Measurements from ENCODE around the gene RTN4R. TPM values are rescaled to one million over a fixed set of nuclear protein-coding genes. Genes with fewer than 3 reads are reported as not detected.

Gene RTN4R
- total RNA-seq, 1 donor: under 0.01 TPM

DNA sequence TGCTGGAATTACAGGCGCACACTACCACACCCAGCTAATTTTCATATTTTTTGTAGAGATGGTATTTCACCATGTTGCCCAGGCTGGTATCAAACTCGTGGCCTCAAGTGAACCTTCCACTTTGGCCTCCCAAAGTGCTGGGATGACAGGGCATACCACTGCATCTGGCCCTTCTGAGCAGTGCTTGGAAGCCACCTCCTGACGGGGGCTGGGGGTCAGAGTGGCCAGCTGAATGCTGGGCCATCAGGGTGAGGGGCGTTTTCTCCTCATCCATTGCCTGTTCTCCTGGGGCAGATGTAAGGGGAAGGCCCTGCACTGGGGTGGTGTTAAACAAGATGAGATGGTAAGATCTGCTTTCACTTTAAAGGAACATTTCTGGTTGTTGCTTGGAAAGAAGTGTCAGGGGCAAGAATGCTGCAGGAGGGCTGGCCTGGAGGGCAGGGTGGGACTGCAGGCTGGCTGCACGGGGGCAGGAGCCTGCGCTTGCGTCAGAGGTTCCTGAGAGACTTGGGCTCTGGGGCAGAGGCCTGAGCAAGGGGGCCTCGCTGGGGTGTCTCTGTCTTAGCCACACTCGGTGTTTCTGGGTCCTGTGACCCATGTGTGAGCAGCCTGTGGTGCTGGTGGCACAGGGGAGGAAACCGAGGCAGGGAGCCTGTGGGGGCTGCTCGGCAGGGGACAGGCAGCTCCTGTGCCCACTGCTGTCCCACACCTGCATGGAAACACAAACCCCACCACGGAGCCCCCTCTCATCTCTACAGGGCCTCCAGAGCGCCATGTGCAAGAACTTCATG is 34.5 kb upstream of the RTN4R start:
- Histone ChIP-seq H3K4me2 (ENCODE audit: insufficient read depth, low read length) (no peak overlapping the region), H3K36me3 (ENCODE audit: insufficient read depth, low read length) (no peaks in the 10 kb centered on the region), H3K79me2 (ENCODE audit: insufficient read depth, low read length) (no peaks in the 10 kb centered on the region), H3K27me3 (ENCODE audit: insufficient read depth, low read length) (peaks cover 28% of the 10 kb centered on the region), H4K20me1 (ENCODE audit: insufficient read depth, low read length) (no peaks in the 10 kb centered on the region), H3K4me1 (ENCODE audit: insufficient read depth, low read length) (no peaks in the 10 kb centered on the region), H3K27ac (ENCODE audit: low read depth, low read length) (no peak overlapping the region), H3K9me3 (ENCODE audit: low read depth, low read length) (no peaks in the 10 kb centered on the region), H2AFZ (ENCODE audit: low read length) (no peak overlapping the region), H3K4me3 (ENCODE audit: insufficient read depth, low read length) (no peak overlapping the region)
- TF ChIP-seq CTCF (IDR thresholded peaks at IDR 0.05; ENCODE audit: extremely low read depth, low read depth, low read length): no peak
- no peak for DNase-seq (ENCODE audit: insufficient read length, low spot score, missing footprints)

- H3K4me1 ChIP-seq (ENCODE audit: insufficient read depth, low read length): no peaks in the 10 kb centered on the region
- no peak overlapping the region for H2AFZ ChIP-seq (ENCODE audit: low read length)
- DNase-seq (ENCODE audit: insufficient read length, low spot score, missing footprints): no peak
- no peaks in the 10 kb centered on the region for H3K9me3 ChIP-seq (ENCODE audit: low read depth, low read length)
- no peaks in the 10 kb centered on the region for H3K36me3 ChIP-seq (ENCODE audit: insufficient read depth, low read length)
- no peak overlapping the region for H3K27ac ChIP-seq (ENCODE audit: low read depth, low read length)
- H4K20me1 ChIP-seq (ENCODE audit: insufficient read depth, low read length): no peaks in the 10 kb centered on the region
- peaks cover 35% of the 10 kb centered on the region for H3K27me3 ChIP-seq (ENCODE audit: insufficient read depth, low read length)
- H3K4me3 ChIP-seq (ENCODE audit: insufficient read depth, low read length): peak overlapping the region; percentile 46
- peak overlapping the region; percentile 60 for H3K4me2 ChIP-seq (ENCODE audit: insufficient read depth, low read length)
- H3K79me2 ChIP-seq (ENCODE audit: insufficient read depth, low read length): no peaks in the 10 kb centered on the region
- no peak for TF ChIP-seq CTCF (IDR thresholded peaks at IDR 0.05; ENCODE audit: extremely low read depth, low read depth, low read length)
These were observed 31.6 kb upstream of the RTN4R start for GRCh38 chr22:20299746-20300136.

GRCh38 chr22:20298803-20299745 is 31.0 kb upstream of the RTN4R start:
- H3K36me3 ChIP-seq (ENCODE audit: insufficient read depth, low read length): no peaks in the 10 kb centered on the region
- no peaks in the 10 kb centered on the region for H4K20me1 ChIP-seq (ENCODE audit: insufficient read depth, low read length)
- H3K4me3 ChIP-seq (ENCODE audit: insufficient read depth, low read length): peak overlapping the region; percentile 46
- H3K4me2 ChIP-seq (ENCODE audit: insufficient read depth, low read length): peak overlapping the region; percentile 60
- no peak for TF ChIP-seq CTCF (IDR thresholded peaks at IDR 0.05; ENCODE audit: extremely low read depth, low read depth, low read length)
- peaks cover 35% of the 10 kb centered on the region for H3K27me3 ChIP-seq (ENCODE audit: insufficient read depth, low read length)
- H3K79me2 ChIP-seq (ENCODE audit: insufficient read depth, low read length): no peaks in the 10 kb centered on the region
- no peak overlapping the region for H3K27ac ChIP-seq (ENCODE audit: low read depth, low read length)
- no peak overlapping the region for H2AFZ ChIP-seq (ENCODE audit: low read length)
- no peaks in the 10 kb centered on the region for H3K4me1 ChIP-seq (ENCODE audit: insufficient read depth, low read length)
- H3K9me3 ChIP-seq (ENCODE audit: low read depth, low read length): no peaks in the 10 kb centered on the region
- peak; percentile 91 for DNase-seq (ENCODE audit: insufficient read length, low spot score, missing footprints)

Measured in osteoblast (primary cell).